MM.1S (cell line): Measurements from ENCODE around the gene CNGA1.

Experiments used
- EZH2 ChIP-seq: fragments of 300-600 bp; sonication (generic); optimal IDR thresholded peaks from 2 replicates; pipeline ENCODE3; 2017; ENCODE audit warnings: low read depth, mild to moderate bottlenecking, antibody characterized with exemption, low read length, mixed read lengths
- TF ChIP-seq, protein P1 (sequence below): fragments of 300-600 bp; sonication (generic); IDR thresholded peaks from 2 replicates; pipeline ENCODE4 v1.5.1; 2016; ENCODE audit warnings: antibody characterized with exemption, low read length, mixed read lengths

DNA sequence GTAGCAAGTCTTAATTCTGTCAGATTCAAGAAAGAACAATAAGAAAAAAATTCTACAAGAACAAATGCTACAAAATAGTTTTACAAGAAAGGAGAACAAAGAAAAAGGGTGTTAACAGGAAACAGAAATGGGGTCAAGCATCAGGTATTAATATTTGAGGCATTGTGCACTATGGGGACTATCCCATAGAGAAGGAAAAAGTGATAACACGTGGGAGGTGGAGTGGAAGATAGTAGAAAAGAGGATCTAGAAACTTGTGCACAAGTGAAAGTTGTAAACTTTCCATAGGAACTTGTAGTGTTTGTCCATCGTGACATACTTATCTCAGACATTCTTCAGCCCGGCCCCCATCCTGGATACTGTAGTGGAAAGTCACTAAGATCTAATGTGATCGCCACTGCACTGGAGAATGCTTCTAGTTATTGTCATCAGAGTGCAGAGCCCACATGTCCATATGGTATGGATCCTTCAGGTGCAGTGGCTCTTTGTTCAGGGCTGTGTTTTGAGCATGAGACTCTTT is 86.7 kb downstream of the CNGA1 start:
- TF ChIP-seq, protein P1, sequence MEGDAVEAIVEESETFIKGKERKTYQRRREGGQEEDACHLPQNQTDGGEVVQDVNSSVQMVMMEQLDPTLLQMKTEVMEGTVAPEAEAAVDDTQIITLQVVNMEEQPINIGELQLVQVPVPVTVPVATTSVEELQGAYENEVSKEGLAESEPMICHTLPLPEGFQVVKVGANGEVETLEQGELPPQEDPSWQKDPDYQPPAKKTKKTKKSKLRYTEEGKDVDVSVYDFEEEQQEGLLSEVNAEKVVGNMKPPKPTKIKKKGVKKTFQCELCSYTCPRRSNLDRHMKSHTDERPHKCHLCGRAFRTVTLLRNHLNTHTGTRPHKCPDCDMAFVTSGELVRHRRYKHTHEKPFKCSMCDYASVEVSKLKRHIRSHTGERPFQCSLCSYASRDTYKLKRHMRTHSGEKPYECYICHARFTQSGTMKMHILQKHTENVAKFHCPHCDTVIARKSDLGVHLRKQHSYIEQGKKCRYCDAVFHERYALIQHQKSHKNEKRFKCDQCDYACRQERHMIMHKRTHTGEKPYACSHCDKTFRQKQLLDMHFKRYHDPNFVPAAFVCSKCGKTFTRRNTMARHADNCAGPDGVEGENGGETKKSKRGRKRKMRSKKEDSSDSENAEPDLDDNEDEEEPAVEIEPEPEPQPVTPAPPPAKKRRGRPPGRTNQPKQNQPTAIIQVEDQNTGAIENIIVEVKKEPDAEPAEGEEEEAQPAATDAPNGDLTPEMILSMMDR: no peak
- TF ChIP-seq EZH2: no peak
